Progenitor cell of endocrine pancreas (in vitro differentiated cells): ENCODE data around the gene TNNC1. TPM values are rescaled to one million over a fixed set of nuclear protein-coding genes. Genes with fewer than 3 reads are reported as not detected.

Experiments used
- DNase-seq: peaks from one replicate; pipeline ENCODE4 v3.0.0; 2021; ENCODE audit warnings: low spot score; ENCODE audit not compliant: unreplicated experiment
- H3K27ac Mint-ChIP-seq: 2 replicates; pipeline ENCODE4 v1.8.0; 2021; ENCODE audit warnings: mild to moderate bottlenecking, moderate library complexity, mixed read lengths
- H3K27me3 Mint-ChIP-seq: 2 replicates; pipeline ENCODE4 v1.8.0; 2021; ENCODE audit warnings: mixed read lengths
- H3K36me3 Mint-ChIP-seq: 2 replicates; pipeline ENCODE4 v1.8.0; 2022; ENCODE audit warnings: mixed read lengths; ENCODE audit not compliant: insufficient read depth
- H3K4me1 Mint-ChIP-seq: 2 replicates; pipeline ENCODE4 v1.8.0; 2021; ENCODE audit warnings: low read depth, mixed read lengths
- H3K4me3 Mint-ChIP-seq: 2 replicates; pipeline ENCODE4 v1.8.0; 2021; ENCODE audit warnings: low read depth, mild to moderate bottlenecking, moderate library complexity, mixed read lengths
- H3K9me3 Mint-ChIP-seq: 2 replicates; pipeline ENCODE4 v1.8.0; 2021; ENCODE audit warnings: low read depth, mixed read lengths
- CTCF ChIP-seq: fragments of 200-600 bp; sonication (generic); IDR thresholded peaks from one replicate; pipeline ENCODE4 v1.5.0; 2021; ENCODE audit warnings: antibody characterized with exemption, mild to moderate bottlenecking; ENCODE audit not compliant: unreplicated experiment
- long read RNA-seq: library from polyadenylated mRNA; unstranded; transcript quantifications from one replicate; pipeline ENCODE4 v2.0.0, GENCODE V29; 2020
- total RNA-seq: library from RNA; stranded (reverse); gene quantifications from 2 replicates; pipeline ENCODE4 v1.2.1, GENCODE V29; 2021

The TNNC1 gene
- total RNA-seq: 3.3 and 3.6 TPM in 2 replicates
- long read RNA-seq: 0 reads

GRCh38 chr3:52453496-52454249, at the start of gene TNNC1:
Gene TNNC1 (minus strand): TSS chr3:52454041. CDS start chr3:52454015, 26 bp downstream.
- no peak for TF ChIP-seq CTCF
- H3K4me1 Mint-ChIP-seq: peaks cover 29% of the 10 kb centered on the region
- no peak for DNase-seq
- H3K27me3 Mint-ChIP-seq: peaks cover 3% of the 10 kb centered on the region
- peaks cover 9% of the 10 kb centered on the region for H3K36me3 Mint-ChIP-seq
- H3K27ac Mint-ChIP-seq: peak within 1 kb of the TSS; percentile 86
- peak within 1 kb of the TSS; percentile 96 for H3K4me3 Mint-ChIP-seq
- no peaks in the 10 kb centered on the region for H3K9me3 Mint-ChIP-seq

- DNase-seq: no peak
- Mint-ChIP-seq H3K4me3 (no peak overlapping the region), H3K27me3 (peaks cover 3% of the 10 kb centered on the region), H3K4me1 (peaks cover 1% of the 10 kb centered on the region), H3K36me3 (no peaks in the 10 kb centered on the region), H3K27ac (no peak overlapping the region), H3K9me3 (no peaks in the 10 kb centered on the region)
- no peak for TF ChIP-seq CTCF
Measured at GRCh38 chr3:52502808-52503350, 49.0 kb upstream of the TNNC1 start.

GRCh38 chr3:52502001-52502400, 48.2 kb upstream of the TNNC1 start:
- H3K4me1 Mint-ChIP-seq: peaks cover 1% of the 10 kb centered on the region
- H3K27me3 Mint-ChIP-seq: no peaks in the 10 kb centered on the region
- no peak for TF ChIP-seq CTCF
- no peak overlapping the region for H3K27ac Mint-ChIP-seq
- no peaks in the 10 kb centered on the region for H3K36me3 Mint-ChIP-seq
- no peaks in the 10 kb centered on the region for H3K9me3 Mint-ChIP-seq
- no peak overlapping the region for H3K4me3 Mint-ChIP-seq
- DNase-seq: no peak

GRCh38 chr3:52501046-52501445, 47.2 kb upstream of the TNNC1 start:
- Mint-ChIP-seq H3K36me3 (no peaks in the 10 kb centered on the region), H3K27ac (no peak overlapping the region), H3K9me3 (no peaks in the 10 kb centered on the region), H3K4me1 (peaks cover 1% of the 10 kb centered on the region), H3K4me3 (no peak overlapping the region), H3K27me3 (no peaks in the 10 kb centered on the region)
- no peak for TF ChIP-seq CTCF
- DNase-seq: no peak

- no peak for TF ChIP-seq CTCF
- Mint-ChIP-seq H3K4me1 (peaks cover 2% of the 10 kb centered on the region), H3K9me3 (no peaks in the 10 kb centered on the region), H3K4me3 (no peak overlapping the region), H3K36me3 (no peaks in the 10 kb centered on the region), H3K27ac (no peak overlapping the region), H3K27me3 (no peaks in the 10 kb centered on the region)
- DNase-seq: no peak
Measured at GRCh38 chr3:52498137-52499054, 44.6 kb upstream of the TNNC1 start.
